Lower leg skin (tissue), 4 donors: ENCODE measurements around the gene NREP. TPM values are rescaled to one million over a fixed set of nuclear protein-coding genes. Genes with fewer than 3 reads are reported as not detected.

Experiments used
- DNase-seq, 2 donors: peaks; one replicate each; pipeline ENCODE4 v3.0.0-alpha.2; 2019; ENCODE audit warnings: low spot score in 2 of 2
- H3K4me3 ChIP-seq: fragments of 200-600 bp; sonication (generic); 2 replicates; pipeline ENCODE4 v1.5.1; 2017; ENCODE audit warnings: mild to moderate bottlenecking, low read depth; ENCODE audit not compliant: poor library complexity, severe bottlenecking
- CTCF ChIP-seq, 3 donors: fragments of 450-650 bp; IDR thresholded peaks; one replicate each; pipeline ENCODE4 v1.5.1; 2016; ENCODE audit warnings: antibody characterized with exemption in 3 of 3, mild to moderate bottlenecking in 3 of 3, moderate library complexity in 2 of 3
- POLR2A ChIP-seq, 2 donors: fragments of 450-650 bp; IDR thresholded peaks; one replicate each; pipeline ENCODE4 v1.6.1; 2016 to 2017; ENCODE audit warnings: antibody characterized with exemption in 2 of 2, mild to moderate bottlenecking in 1 of 2, moderate library complexity in 1 of 2
- WGBS, 2 donors: methylation state at CpG; one replicate each; pipeline ENCODE4 v1.1.5; 2018; 5-methylcytosine and 5-hydroxymethylcytosine counted together
- intact Hi-C: fragments of 100-400 bp; cut with DNase I; formaldehyde crosslinking; loops from one replicate; pipeline ENCODE4 v1.15.0; 2023; ENCODE audit warnings: low total_unique reads
- total RNA-seq, 4 donors: library from RNA; depleted of rRNA; stranded (reverse); fragments of >200 nt; gene quantifications; one replicate each; pipeline ENCODE4 v1.1.0, GENCODE V29; 2016

The NREP gene
- total RNA-seq, 4 donors from 2014 or later: 2.2 to 7.3 (median 2.4) TPM

DNA sequence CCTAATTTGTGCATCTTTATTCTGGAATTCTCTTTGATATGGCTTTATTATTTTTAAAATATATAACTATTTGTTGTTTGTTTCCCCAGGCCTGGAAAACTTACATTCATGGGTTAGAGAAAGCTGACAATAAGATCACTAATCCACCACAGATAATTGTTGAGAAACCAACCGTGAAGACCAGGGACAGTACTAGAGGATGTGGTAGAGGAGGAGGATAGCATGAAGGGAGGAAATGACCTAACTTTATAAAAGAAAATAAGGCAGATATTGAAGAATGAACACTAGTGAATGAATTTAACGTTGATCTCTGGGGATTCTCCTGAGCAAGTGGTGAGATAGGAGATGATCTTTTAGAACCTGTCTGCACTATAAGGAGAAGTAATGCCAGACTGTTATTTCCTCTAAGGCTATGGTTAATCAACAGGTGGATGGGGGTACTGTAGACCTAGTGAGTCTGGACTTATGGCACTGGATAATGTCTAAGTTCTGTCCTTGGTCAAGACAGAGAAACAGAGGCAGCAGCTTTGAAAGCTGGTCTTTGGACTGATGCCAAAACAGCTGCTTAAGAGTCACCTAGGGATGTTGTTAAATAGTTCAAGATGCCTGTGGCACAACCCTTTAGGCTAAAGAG, 52.4 kb downstream of the NREP start:
- no peak overlapping the region for H3K4me3 ChIP-seq
- intact Hi-C loops: no loop called here
- 47 to 48% methylated on average over 2 of the region's 2 CpGs for WGBS, 2 donors
- no peak for DNase-seq
- TF ChIP-seq CTCF (IDR thresholded peaks at IDR 0.05) (no peak), POLR2A (IDR thresholded peaks at IDR 0.05) (no peak)

- no peak for TF ChIP-seq CTCF (IDR thresholded peaks at IDR 0.05)
- no peak for TF ChIP-seq POLR2A (IDR thresholded peaks at IDR 0.05)
- DNase-seq: no peak
- no peak overlapping the region for H3K4me3 ChIP-seq
- intact Hi-C loops: no loop called here
- WGBS, 2 donors: 71 to 77% methylated on average over 3 of the region's 3 CpGs
Observed at GRCh38 chr5:111703662-111704061, 53.3 kb downstream of the NREP start.

DNA sequence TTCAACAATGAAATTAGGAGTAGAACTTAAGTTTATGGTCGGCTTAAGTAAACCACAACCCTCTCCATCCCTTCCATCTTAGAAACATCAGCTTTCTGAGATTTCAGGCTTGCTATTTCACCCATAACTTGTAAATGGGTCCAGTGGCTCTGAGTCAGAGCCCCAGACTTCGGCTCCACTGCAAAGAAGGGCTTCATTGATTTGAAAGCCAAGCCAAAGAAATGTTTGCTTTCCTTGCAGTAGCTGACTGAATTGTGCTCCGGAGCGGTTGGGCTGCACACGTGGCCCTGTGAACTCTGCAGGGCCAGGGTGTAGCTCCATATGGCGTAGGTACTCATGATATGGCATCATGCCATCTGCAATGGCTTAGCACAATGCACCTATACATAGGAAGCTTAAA, 57.0 kb downstream of the NREP start:
- 71 to 77% methylated on average over 6 of the region's 6 CpGs for WGBS, 2 donors
- TF ChIP-seq CTCF (IDR thresholded peaks at IDR 0.05) (no peak), POLR2A (IDR thresholded peaks at IDR 0.05) (no peak)
- H3K4me3 ChIP-seq: no peak overlapping the region
- no peak for DNase-seq
- intact Hi-C loops: no loop called here

- no peak overlapping the region for H3K4me3 ChIP-seq
- WGBS, 2 donors: 54 to 69% methylated on average over 1 of the region's 1 CpG
- TF ChIP-seq POLR2A (IDR thresholded peaks at IDR 0.05) (no peak), CTCF (IDR thresholded peaks at IDR 0.05) (no peak)
- intact Hi-C loops: no loop called here
- DNase-seq: no peak
Observed at GRCh38 chr5:111699324-111699723, 57.7 kb downstream of the NREP start.

GRCh38 chr5:111697881-111698757, 58.9 kb downstream of the NREP start:
- no peak overlapping the region for H3K4me3 ChIP-seq
- DNase-seq: no peak
- WGBS, 2 donors: 47 to 49% methylated on average over 6 of the region's 6 CpGs
- no peak for TF ChIP-seq POLR2A (IDR thresholded peaks at IDR 0.05)
- no peak for TF ChIP-seq CTCF (IDR thresholded peaks at IDR 0.05)
- intact Hi-C loops: no loop called here
